ENCODE data around the gene LSM12.

The LSM12 gene

DNA sequence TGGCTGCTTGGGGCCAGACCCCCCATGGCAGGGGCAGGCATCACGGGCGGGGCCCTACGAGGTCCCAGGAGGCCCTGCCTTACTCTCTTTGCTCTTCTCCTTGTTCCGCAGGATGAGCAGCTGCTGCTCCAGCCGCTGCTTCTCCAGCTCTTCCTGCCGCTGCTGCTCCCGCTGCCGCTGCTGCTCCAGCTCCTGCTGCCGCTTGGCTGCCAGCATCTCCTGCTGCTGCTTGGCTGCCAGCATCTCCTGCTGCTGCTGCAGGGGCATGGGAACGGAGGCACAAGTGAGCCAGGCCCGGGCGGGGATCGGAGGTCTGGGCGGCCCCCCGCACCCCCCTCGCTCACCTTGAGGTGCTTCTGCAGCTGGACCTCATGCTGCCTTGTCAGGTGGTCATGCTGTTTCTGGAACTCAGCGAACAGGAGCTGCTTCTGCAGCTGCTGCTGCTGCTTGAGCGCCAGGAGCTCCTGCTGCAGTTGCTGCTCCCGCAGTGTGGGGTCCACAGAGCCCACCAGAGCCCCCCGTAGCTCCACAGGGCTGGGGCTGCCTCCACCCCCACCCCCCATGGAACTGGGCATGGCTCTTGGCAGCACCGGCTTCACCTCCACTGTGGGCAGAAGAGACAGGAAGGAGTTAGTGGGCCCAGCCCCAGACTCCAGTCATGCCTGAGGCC lies 26.9 kb upstream of the LSM12 start:
- H3K4me3 ChIP-seq (ENCODE audit: low read depth, low read length): no peak overlapping the region
- H3K9ac ChIP-seq (ENCODE audit: low read length): no peak overlapping the region
- H3K4me1 ChIP-seq (ENCODE audit: control insufficient read depth, insufficient read depth, low read length): peaks cover 40% of the 10 kb centered on the region
- H3K36me3 ChIP-seq (ENCODE audit: control insufficient read depth, insufficient read depth, low read length): peaks cover 30% of the 10 kb centered on the region
- no peak overlapping the region for H3K27ac ChIP-seq (ENCODE audit: low read depth, low read length)
- H3K9me3 ChIP-seq (ENCODE audit: control insufficient read depth, insufficient read depth, low read depth, low read length): no peaks in the 10 kb centered on the region
- no peaks in the 10 kb centered on the region for H3K27me3 ChIP-seq (ENCODE audit: control insufficient read depth, insufficient read depth, low read length)

DNA sequence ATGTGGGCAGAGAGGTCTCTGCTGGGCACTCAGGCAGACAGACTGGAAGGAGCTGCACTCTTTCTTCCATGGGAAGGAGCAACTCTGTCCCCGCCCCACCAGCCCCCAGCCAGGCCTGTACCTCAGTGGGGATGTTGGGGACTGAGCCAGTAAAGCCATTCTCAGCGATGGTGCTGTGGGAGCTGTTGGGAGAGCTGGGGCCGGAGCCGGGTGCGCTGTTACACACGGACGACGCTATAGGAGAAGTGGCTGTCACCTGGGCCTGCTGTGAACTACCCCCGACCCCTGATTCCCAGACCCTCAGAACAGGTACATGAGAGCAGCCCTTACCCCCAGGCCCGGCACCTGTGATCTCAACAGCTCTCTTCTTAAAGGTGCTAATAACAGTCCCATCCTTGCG lies 25.6 kb upstream of the LSM12 start:
- Histone ChIP-seq H3K9me3 (ENCODE audit: control insufficient read depth, insufficient read depth, low read depth, low read length) (no peaks in the 10 kb centered on the region), H3K27me3 (ENCODE audit: control insufficient read depth, insufficient read depth, low read length) (no peaks in the 10 kb centered on the region), H3K4me1 (ENCODE audit: control insufficient read depth, insufficient read depth, low read length) (peaks cover 44% of the 10 kb centered on the region), H3K27ac (ENCODE audit: low read depth, low read length) (no peak overlapping the region), H3K9ac (ENCODE audit: low read length) (no peak overlapping the region), H3K36me3 (ENCODE audit: control insufficient read depth, insufficient read depth, low read length) (peaks cover 30% of the 10 kb centered on the region), H3K4me3 (ENCODE audit: low read depth, low read length) (no peak overlapping the region)

DNA sequence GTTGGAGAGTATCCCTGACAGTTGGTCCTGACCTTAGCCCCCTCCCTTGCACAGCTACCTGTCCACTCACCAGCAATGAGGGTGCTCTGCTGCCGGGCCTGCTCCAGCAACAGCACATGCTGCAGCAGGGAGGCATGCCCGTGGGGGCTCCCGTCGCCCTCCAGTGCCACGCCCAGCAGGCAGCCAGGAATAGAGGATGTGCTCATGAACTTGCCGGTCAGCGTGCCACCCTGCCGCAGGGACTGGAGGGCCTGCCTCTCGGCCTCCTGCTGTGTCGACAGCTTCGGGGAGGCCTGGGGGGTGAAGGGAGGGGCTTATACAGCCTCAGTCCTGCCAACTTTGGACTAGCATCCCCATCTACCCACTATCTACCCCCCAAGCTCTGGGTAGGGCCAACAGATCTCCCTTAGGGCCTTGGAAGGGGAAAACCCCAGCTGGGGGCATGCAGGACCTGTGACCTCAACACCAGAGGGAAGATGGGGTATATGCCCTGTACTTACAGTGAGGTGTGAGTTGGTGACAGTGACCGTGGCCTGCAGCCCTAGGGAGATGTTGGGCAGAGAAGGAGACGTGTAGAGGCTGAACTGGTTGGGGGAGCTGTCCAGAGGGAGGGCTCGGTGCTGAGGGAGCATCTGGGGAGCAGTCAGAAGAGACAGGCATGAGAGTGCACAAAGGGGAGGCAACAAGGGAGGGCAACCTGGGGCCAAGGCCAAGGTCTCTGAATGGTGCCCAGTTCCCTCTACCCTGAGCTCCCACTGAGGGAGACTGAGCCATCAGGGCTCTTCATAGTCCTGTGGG lies 24.9 kb upstream of the LSM12 start:
- no peak overlapping the region for H3K27ac ChIP-seq (ENCODE audit: low read depth, low read length)
- no peak overlapping the region for H3K9ac ChIP-seq (ENCODE audit: low read length)
- H3K4me1 ChIP-seq (ENCODE audit: control insufficient read depth, insufficient read depth, low read length): peaks cover 44% of the 10 kb centered on the region
- H3K9me3 ChIP-seq (ENCODE audit: control insufficient read depth, insufficient read depth, low read depth, low read length): no peaks in the 10 kb centered on the region
- H3K27me3 ChIP-seq (ENCODE audit: control insufficient read depth, insufficient read depth, low read length): no peaks in the 10 kb centered on the region
- H3K4me3 ChIP-seq (ENCODE audit: low read depth, low read length): no peak overlapping the region
- H3K36me3 ChIP-seq (ENCODE audit: control insufficient read depth, insufficient read depth, low read length): peaks cover 30% of the 10 kb centered on the region

DNA sequence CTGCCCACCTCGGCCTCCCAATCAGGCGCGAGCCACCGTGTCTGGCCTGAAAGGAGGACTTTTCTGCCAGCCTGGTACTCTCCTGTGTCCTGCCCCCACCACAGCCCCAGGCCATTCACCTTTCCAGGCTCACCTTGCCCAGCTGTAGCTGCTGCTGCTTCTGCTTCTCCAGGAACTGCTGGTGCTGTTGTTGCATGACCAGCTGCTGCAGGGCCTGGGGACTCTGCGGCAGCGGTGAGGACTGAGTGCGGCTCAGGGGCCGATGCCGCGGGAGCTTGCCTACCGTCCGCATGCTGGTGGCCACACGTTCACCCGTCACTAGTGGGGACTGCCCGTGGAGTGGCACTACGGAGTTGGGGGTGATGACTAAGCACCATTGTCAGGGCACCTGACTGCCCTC lies 21.8 kb upstream of the LSM12 start:
- no peak overlapping the region for H3K27ac ChIP-seq (ENCODE audit: low read depth, low read length)
- H3K9me3 ChIP-seq (ENCODE audit: control insufficient read depth, insufficient read depth, low read depth, low read length): no peaks in the 10 kb centered on the region
- no peak overlapping the region for H3K4me3 ChIP-seq (ENCODE audit: low read depth, low read length)
- H3K9ac ChIP-seq (ENCODE audit: low read length): peak overlapping the region; percentile 9
- peaks cover 45% of the 10 kb centered on the region for H3K4me1 ChIP-seq (ENCODE audit: control insufficient read depth, insufficient read depth, low read length)
- H3K36me3 ChIP-seq (ENCODE audit: control insufficient read depth, insufficient read depth, low read length): peaks cover 49% of the 10 kb centered on the region
- H3K27me3 ChIP-seq (ENCODE audit: control insufficient read depth, insufficient read depth, low read length): no peaks in the 10 kb centered on the region

DNA sequence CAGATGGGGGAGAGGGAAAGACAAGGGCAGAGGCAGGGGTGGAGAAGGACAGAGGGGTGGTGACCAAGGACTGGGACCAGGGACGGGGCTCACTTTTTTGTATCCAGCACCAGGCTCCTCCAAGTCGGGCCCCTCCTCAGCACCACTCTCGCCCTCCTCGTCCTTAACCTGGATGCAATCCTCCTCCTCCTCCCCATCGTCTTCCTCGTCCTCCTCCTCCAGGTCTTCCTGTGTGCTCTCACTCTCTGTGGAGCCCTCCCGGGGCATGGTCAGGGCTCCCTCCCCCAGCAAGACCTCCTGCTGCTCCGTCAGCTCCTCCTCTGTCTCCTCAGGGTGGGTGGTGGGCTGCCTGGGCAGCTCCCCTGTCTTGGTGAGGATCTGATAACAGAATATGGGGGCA lies 20.8 kb upstream of the LSM12 start:
- Histone ChIP-seq H3K4me1 (ENCODE audit: control insufficient read depth, insufficient read depth, low read length) (peaks cover 42% of the 10 kb centered on the region), H3K9ac (ENCODE audit: low read length) (peak overlapping the region; percentile 79), H3K36me3 (ENCODE audit: control insufficient read depth, insufficient read depth, low read length) (peaks cover 51% of the 10 kb centered on the region)

GRCh38 chr17:44086364-44087311 lies 20.2 kb upstream of the LSM12 start:
- H3K27me3 ChIP-seq (ENCODE audit: control insufficient read depth, insufficient read depth, low read length): no peaks in the 10 kb centered on the region
- H3K36me3 ChIP-seq (ENCODE audit: control insufficient read depth, insufficient read depth, low read length): peaks cover 51% of the 10 kb centered on the region
- H3K4me1 ChIP-seq (ENCODE audit: control insufficient read depth, insufficient read depth, low read length): peaks cover 42% of the 10 kb centered on the region
- H3K9me3 ChIP-seq (ENCODE audit: control insufficient read depth, insufficient read depth, low read depth, low read length): no peaks in the 10 kb centered on the region
- H3K27ac ChIP-seq (ENCODE audit: low read depth, low read length): peak overlapping the region; percentile 68; the same call in 1 of the 2 replicates
- peak overlapping the region; percentile 56 for H3K4me3 ChIP-seq (ENCODE audit: low read depth, low read length)
- peak overlapping the region; percentile 79 for H3K9ac ChIP-seq (ENCODE audit: low read length)

More for the DNA sequence above, 20.8 kb upstream of the LSM12 start:
- Histone ChIP-seq H3K9me3 (ENCODE audit: control insufficient read depth, insufficient read depth, low read depth, low read length) (no peaks in the 10 kb centered on the region), H3K27me3 (ENCODE audit: control insufficient read depth, insufficient read depth, low read length) (no peaks in the 10 kb centered on the region), H3K4me3 (ENCODE audit: low read depth, low read length) (peak overlapping the region; percentile 56), H3K27ac (ENCODE audit: low read depth, low read length) (peak overlapping the region; percentile 48; the same call in 1 of the 2 replicates)

DNA sequence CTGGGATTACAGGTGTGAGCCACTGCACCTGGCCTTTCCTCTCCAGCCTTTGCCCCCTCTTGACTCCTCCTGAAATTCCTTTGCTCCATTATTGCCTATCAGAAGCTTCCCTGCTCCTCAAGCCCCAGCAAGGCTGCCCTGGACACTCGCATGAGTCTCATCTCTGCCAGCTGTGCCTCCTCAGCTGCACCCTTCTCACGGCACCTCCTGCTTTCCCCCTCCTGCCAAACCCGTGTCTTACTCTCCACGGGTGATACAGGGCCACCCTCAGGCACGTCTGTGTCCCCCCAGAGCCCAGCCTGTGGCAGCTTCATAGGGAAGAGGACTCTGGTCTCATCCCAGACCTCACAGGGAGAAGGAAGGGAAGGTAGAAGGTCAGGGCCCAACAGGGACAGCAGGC lies 19.4 kb upstream of the LSM12 start:
- Histone ChIP-seq H3K4me3 (ENCODE audit: low read depth, low read length) (no peak overlapping the region), H3K9ac (ENCODE audit: low read length) (peak overlapping the region; percentile 56), H3K36me3 (ENCODE audit: control insufficient read depth, insufficient read depth, low read length) (peaks cover 46% of the 10 kb centered on the region), H3K27ac (ENCODE audit: low read depth, low read length) (peak overlapping the region; percentile 68; the same call in 1 of the 2 replicates), H3K9me3 (ENCODE audit: control insufficient read depth, insufficient read depth, low read depth, low read length) (no peaks in the 10 kb centered on the region), H3K4me1 (ENCODE audit: control insufficient read depth, insufficient read depth, low read length) (peaks cover 42% of the 10 kb centered on the region), H3K27me3 (ENCODE audit: control insufficient read depth, insufficient read depth, low read length) (no peaks in the 10 kb centered on the region)

GRCh38 chr17:44084921-44085320 lies 18.4 kb upstream of the LSM12 start:
- Histone ChIP-seq H3K4me1 (ENCODE audit: control insufficient read depth, insufficient read depth, low read length) (peaks cover 42% of the 10 kb centered on the region), H3K9me3 (ENCODE audit: control insufficient read depth, insufficient read depth, low read depth, low read length) (no peaks in the 10 kb centered on the region), H3K27ac (ENCODE audit: low read depth, low read length) (no peak overlapping the region), H3K27me3 (ENCODE audit: control insufficient read depth, insufficient read depth, low read length) (no peaks in the 10 kb centered on the region), H3K36me3 (ENCODE audit: control insufficient read depth, insufficient read depth, low read length) (peaks cover 54% of the 10 kb centered on the region), H3K9ac (ENCODE audit: low read length) (no peak overlapping the region), H3K4me3 (ENCODE audit: low read depth, low read length) (no peak overlapping the region)

DNA sequence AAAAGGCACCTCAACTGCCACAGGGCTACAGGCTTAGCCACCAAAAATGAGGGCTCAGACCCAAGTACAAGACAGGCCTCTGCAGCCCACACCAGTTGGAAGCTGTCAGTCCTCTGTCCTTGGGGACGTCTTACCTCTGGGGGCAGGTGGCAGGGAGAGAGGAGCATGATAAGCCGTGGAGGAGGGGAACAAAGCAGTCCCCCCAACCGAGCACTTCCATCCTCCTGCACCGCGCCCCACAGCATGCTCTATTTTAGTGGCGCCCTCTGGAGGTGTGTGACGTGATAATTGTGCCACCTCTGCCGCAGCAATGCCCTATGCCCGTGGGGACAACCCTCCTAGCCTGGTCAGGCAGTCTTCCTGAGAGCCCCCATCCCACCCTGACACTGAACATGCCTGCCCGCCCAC lies 17.7 kb upstream of the LSM12 start:
- H3K27me3 ChIP-seq (ENCODE audit: control insufficient read depth, insufficient read depth, low read length): no peaks in the 10 kb centered on the region
- peaks cover 42% of the 10 kb centered on the region for H3K4me1 ChIP-seq (ENCODE audit: control insufficient read depth, insufficient read depth, low read length)

GRCh38 chr17:44083250-44083849 lies 16.9 kb upstream of the LSM12 start:
- Histone ChIP-seq H3K27me3 (ENCODE audit: control insufficient read depth, insufficient read depth, low read length) (no peaks in the 10 kb centered on the region), H3K9ac (ENCODE audit: low read length) (no peak overlapping the region), H3K4me1 (ENCODE audit: control insufficient read depth, insufficient read depth, low read length) (peaks cover 36% of the 10 kb centered on the region), H3K9me3 (ENCODE audit: control insufficient read depth, insufficient read depth, low read depth, low read length) (no peaks in the 10 kb centered on the region), H3K4me3 (ENCODE audit: low read depth, low read length) (no peak overlapping the region), H3K27ac (ENCODE audit: low read depth, low read length) (no peak overlapping the region), H3K36me3 (ENCODE audit: control insufficient read depth, insufficient read depth, low read length) (peaks cover 61% of the 10 kb centered on the region)

More for the DNA sequence above, 17.7 kb upstream of the LSM12 start:
- peaks cover 59% of the 10 kb centered on the region for H3K36me3 ChIP-seq (ENCODE audit: control insufficient read depth, insufficient read depth, low read length)
- H3K27ac ChIP-seq (ENCODE audit: low read depth, low read length): no peak overlapping the region
- H3K9me3 ChIP-seq (ENCODE audit: control insufficient read depth, insufficient read depth, low read depth, low read length): no peaks in the 10 kb centered on the region
- H3K9ac ChIP-seq (ENCODE audit: low read length): no peak overlapping the region
- H3K4me3 ChIP-seq (ENCODE audit: low read depth, low read length): no peak overlapping the region

Measured in HUES6 (cell line).